GM19455 (cell line): ENCODE data around the gene LPIN2.

Experiments used
- ATAC-seq: cut with Tn5 transposase; IDR thresholded peaks from one replicate; pipeline ENCODE4 v1.9.1; 2021; ENCODE audit not compliant: unreplicated experiment

LPIN2 gene

DNA sequence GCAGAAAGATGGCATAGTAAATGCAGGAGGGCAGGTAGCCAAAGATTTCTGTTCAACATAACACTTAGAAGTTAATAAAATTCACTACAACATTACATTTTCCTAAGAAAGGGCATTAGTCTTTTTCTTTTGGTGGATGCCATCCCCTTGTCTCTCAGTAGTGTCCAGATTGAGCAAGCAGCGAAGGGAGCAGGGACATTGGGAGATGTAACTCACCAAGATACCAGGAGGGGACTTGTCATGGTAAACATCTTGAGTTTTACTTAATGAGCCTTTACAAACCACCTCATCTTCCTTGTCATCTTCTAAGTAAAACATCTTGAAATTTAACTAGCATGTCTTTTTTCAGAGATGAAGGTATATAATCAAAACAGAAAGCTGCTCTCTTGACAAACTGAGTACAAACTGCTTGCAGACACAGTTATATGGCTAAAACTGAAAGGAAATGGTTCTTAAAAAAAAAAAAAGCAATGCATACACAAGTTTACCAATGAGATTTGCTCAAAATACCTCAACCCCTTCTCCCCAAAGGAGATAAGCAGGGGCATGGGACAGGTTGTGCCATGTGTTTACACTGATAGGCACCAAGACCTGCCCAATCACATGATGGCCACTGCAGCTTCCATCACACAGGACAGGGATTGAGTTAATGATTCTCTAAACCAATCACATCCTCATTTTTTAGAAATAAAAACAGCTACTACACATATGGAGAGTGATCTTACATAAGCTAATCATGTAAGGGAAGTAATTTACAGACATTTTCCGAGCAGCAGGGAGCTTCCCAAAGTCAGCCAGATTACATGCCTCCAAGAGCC lies 30.3 kb downstream of the LPIN2 start:
- no peak for ATAC-seq

- no peak for ATAC-seq
Measured at GRCh38 chr18:2982022-2982421, 30.9 kb downstream of the LPIN2 start.

GRCh38 chr18:2981212-2981728 lies 31.7 kb downstream of the LPIN2 start:
- no peak for ATAC-seq

- no peak for ATAC-seq
Measured at GRCh38 chr18:2979871-2980790, 32.8 kb downstream of the LPIN2 start.

DNA sequence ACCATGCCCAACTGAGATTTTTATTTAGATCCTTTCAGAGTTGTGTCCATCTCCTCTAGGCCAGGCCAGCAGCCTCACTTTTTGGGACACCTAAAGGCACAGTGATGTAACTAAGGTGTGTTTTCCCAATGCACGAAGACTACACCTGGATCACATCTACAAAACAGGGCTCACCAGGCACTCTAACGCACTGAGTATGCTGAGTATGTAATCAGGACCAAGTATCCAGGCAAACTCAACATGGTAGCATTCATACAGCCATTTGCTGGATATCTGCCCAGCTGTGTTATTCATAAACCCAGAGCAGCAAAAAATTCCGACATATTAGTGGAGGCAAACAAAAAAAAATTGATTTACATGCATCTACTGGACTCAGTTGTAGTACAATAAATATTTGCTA lies 33.8 kb downstream of the LPIN2 start:
- no peak for ATAC-seq

GRCh38 chr18:2978661-2979106 lies 34.3 kb downstream of the LPIN2 start:
- peak; percentile 18 for ATAC-seq

DNA sequence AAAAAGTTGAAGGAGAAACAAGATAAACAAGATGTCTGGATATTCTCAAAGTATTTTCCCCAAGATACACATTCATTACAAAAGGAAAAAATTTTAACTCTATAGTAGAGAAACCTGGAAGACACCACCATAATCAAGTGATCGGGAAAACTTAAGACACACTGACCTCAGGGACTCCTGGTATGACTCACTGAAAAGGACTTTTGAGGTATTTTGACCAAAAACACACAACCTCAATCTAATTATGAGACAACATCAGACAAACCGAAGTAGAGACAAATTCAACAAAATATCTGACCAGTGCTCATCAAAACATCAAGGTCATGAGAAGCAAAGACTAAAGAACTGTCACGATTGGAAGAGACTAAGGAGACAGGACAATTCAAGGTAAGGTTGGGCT lies 34.7 kb downstream of the LPIN2 start:
- ATAC-seq, result peak; percentile 50

- ATAC-seq, result no peak
Measured at GRCh38 chr18:2976218-2977132, 36.5 kb downstream of the LPIN2 start.

- ATAC-seq, result no peak
Measured at GRCh38 chr18:2974731-2975130, 38.2 kb downstream of the LPIN2 start.

DNA sequence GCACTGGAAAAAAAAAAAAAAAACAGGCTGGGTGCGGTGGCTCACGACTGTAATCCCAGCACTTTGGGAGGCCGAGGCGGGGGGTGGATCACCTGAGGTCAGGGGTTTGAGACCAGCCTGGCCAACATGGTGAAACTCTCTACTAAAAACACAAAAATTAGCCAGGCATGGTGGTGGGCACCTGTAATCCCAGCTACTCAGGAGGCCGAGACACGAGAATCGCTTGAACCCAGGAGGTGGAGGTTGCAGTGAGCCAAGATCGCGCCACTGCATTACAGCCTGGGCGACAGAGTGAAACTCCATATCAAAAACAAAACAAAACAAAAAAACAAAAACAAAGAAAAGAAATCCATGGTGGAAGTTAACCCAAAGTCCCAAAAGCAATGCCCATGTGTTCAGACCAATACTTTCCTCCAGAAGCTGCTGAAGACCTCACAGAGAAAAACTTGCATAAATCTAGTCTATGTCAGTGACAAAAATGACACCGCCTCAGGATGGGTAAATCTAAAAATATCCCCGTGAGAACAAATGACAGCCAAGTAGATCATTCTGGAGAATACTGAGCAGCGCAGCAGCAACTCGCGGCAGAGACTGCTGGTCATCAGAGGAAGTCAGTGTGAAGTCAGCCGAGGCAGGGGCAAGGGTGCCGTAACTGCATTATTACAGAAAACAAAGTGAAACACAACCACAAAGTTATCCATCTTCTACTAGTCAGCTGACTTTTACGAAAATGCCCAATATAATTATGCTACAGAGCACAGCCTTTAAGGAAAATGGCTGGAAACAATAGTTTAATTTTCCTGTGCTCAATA lies 41.0 kb downstream of the LPIN2 start:
- peak; percentile 73 for ATAC-seq

GRCh38 chr18:2970772-2971659 lies 41.9 kb downstream of the LPIN2 start:
- ATAC-seq, result no peak

GRCh38 chr18:2970344-2970743 lies 42.6 kb downstream of the LPIN2 start:
- ATAC-seq, result no peak

- no peak for ATAC-seq
Measured at GRCh38 chr18:2969695-2970094, 43.2 kb downstream of the LPIN2 start.

DNA sequence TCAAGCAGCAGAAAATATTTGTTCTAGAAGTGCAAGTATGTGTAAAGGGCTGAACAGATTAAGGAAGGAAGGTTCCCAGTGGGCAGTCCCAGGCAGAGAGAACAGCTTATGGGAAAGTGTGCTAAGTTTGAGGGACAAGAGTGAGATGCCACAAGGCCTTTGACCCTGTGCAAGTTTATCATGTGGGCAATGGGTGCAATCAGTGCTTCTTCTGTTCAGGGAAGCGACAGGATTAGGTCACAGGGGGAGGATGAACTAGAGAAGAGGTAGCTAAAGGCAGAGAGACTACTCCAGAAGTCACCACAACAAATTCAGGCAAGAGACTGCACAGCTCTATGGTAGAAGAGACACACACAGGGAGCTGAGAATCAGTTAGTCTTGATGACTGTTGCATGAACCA lies 44.3 kb downstream of the LPIN2 start:
- ATAC-seq, result no peak

- no peak for ATAC-seq
Measured at GRCh38 chr18:2967820-2968219, 45.1 kb downstream of the LPIN2 start.

DNA sequence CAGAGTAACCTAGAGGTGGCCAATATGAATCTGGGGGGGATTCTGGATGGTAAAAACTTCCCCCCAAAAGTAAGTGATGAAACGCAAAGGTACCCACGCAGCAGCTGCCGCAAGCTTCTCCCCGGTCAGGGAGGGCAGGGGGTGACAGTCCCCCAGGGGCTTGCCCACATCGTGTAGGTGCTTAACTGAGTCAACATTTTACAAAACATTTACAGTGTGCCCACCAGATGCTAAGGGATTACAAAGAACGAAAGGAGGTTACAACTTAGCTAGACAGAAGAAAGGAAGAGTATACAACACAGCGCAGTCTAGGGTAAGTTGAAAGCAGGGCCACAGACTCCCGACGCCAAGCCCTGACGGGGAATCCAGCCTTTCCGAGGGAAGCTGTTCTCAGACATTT lies 45.6 kb downstream of the LPIN2 start:
- no peak for ATAC-seq

GRCh38 chr18:2966560-2966959 lies 46.4 kb downstream of the LPIN2 start:
- no peak for ATAC-seq

DNA sequence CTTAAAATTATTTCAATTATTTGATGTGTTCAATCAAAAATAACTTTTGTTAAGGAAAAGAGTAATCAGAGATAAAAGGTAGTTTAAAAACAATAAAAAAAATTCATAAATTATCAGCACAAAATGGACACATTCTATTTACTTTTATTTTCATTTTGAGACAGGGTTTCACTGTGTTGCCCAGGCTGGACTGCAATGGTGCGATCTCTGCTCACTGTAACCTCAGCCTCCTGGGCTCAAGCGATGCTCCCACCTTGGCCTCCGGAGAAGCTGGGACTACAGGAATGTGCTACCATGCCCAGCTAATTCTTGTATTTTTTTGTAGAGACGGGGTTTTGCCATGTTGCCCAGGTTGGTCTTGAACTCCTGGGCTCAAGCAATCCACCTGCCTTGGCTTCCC lies 47.1 kb downstream of the LPIN2 start:
- no peak for ATAC-seq
